ENCODE results near the gene USF2.

DNA sequence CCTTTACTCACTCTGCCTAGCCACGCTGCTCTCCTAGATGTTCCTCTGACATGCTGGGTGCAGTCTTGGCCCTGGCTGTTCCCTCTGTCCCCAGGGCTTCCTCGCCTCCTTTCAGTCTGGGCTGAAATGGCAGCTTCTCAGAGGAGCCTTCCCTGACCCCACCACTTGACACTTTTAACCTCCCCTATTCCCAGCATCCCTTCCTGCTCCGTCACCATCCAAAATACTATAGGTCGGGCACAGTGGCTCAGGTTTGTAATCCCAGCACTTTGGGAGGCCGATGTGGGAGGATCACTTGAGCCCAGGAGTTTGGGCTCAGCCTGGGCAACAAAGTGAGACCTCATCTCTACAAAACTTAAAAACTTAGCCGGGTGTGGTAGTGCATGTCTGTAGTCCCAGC lies 42.8 kb upstream of the USF2 start:
- TF ChIP-seq POLR2A (IDR thresholded peaks at IDR 0.05) (no peak), POLR2AphosphoS5 (IDR thresholded peaks at IDR 0.05) (no peak)
- TF ChIP-seq, protein P1, sequence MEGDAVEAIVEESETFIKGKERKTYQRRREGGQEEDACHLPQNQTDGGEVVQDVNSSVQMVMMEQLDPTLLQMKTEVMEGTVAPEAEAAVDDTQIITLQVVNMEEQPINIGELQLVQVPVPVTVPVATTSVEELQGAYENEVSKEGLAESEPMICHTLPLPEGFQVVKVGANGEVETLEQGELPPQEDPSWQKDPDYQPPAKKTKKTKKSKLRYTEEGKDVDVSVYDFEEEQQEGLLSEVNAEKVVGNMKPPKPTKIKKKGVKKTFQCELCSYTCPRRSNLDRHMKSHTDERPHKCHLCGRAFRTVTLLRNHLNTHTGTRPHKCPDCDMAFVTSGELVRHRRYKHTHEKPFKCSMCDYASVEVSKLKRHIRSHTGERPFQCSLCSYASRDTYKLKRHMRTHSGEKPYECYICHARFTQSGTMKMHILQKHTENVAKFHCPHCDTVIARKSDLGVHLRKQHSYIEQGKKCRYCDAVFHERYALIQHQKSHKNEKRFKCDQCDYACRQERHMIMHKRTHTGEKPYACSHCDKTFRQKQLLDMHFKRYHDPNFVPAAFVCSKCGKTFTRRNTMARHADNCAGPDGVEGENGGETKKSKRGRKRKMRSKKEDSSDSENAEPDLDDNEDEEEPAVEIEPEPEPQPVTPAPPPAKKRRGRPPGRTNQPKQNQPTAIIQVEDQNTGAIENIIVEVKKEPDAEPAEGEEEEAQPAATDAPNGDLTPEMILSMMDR (IDR thresholded peaks at IDR 0.05) = no peak
